H1 (cell line): ENCODE results near the gene KCNC3. TPM values are rescaled to one million over a fixed set of nuclear protein-coding genes. Genes with fewer than 3 reads are reported as not detected.

Experiments used
- CTCF ChIA-PET: fragments of 300-600 bp; sonication (Branson Sonifier 250); formaldehyde crosslinking; loops from one replicate; lab custom pipeline; 2021; ENCODE audit not compliant: partially characterized antibody; lab: Charles Lee
- POLR2A ChIA-PET: fragments of 300-600 bp; sonication (Branson Sonifier 250); formaldehyde crosslinking; loops from one replicate; lab custom pipeline; 2021; ENCODE audit warnings: inconsistent platforms; ENCODE audit not compliant: partially characterized antibody; lab: Charles Lee
- DNase-seq, 2 experiments: peaks; one replicate each; pipeline versions ENCODE4 v3.0.0 to v3.0.0-alpha.2; 2010 to 2022; ENCODE audit warnings: low spot score in 2 of 2, low read depth in 1 of 2, mixed read lengths in 1 of 2
- FAIRE-seq: peaks from 2 replicates; lab custom pipeline; 2011; peaks lifted over from hg19 to GRCh38; lab: Jason Lieb, UNC
- H2AFZ ChIP-seq: 2 replicates; pipeline ENCODE4 v1.8.1; 2012; ENCODE audit warnings: low read length, inconsistent platforms
- H2AK5ac ChIP-seq: 2 replicates; pipeline ENCODE4 v1.6.1; 2013; ENCODE audit warnings: low read depth, low read length
- H2BK120ac ChIP-seq: replicated peaks from 2 replicates; pipeline ENCODE3; 2013; ENCODE audit warnings: low read depth, low read length, inconsistent platforms
- H2BK12ac ChIP-seq: 2 replicates; pipeline ENCODE4 v1.6.1; 2013; ENCODE audit warnings: low read depth, low read length
- H2BK15ac ChIP-seq: 2 replicates; pipeline ENCODE4 v1.6.1; 2013; ENCODE audit warnings: low read length
- H2BK20ac ChIP-seq: 2 replicates; pipeline ENCODE4 v1.6.1; 2013; ENCODE audit warnings: low read length
- H2BK5ac ChIP-seq: 2 replicates; pipeline ENCODE4 v1.6.1; 2013; ENCODE audit warnings: low read depth, low read length
- H3K14ac ChIP-seq: 2 replicates; pipeline ENCODE4 v1.6.1; 2013; ENCODE audit warnings: inconsistent platforms; ENCODE audit not compliant: insufficient read length
- H3K18ac ChIP-seq: 2 replicates; pipeline ENCODE4 v1.6.1; 2013; ENCODE audit warnings: low read length; ENCODE audit errors: extremely low read depth
- H3K23ac ChIP-seq: 2 replicates; pipeline ENCODE4 v1.6.1; 2013; ENCODE audit warnings: inconsistent platforms; ENCODE audit not compliant: insufficient read length
- H3K23me2 ChIP-seq: 2 replicates; pipeline ENCODE4 v1.6.1; 2013; ENCODE audit warnings: low read depth, low read length
- H3K27ac ChIP-seq: 2 replicates; pipeline ENCODE4 v1.6.1; 2011; ENCODE audit warnings: low read depth, low read length, inconsistent platforms
- H3K27me3 ChIP-seq, 4 experiments: replicated peaks in 1 of 4; 1 replicate in 1 of 4; 2 replicates in 3 of 4; pipeline versions ENCODE4 v1.6.1 to v1.8.1; 2011 to 2013; ENCODE audit warnings: low read length in 3 of 4, mild to moderate bottlenecking in 3 of 4, inconsistent platforms in 2 of 4, mixed read lengths in 2 of 4, moderate library complexity in 1 of 4; ENCODE audit not compliant: control insufficient read depth in 3 of 4, insufficient read depth in 3 of 4; ENCODE audit errors: extremely low read depth in 1 of 4
- H3K36me3 ChIP-seq, 4 experiments: 2 replicates each; pipeline versions ENCODE4 v1.6.1 to v1.8.1; 2011 to 2013; ENCODE audit warnings: mild to moderate bottlenecking in 4 of 4, low read length in 3 of 4, moderate library complexity in 2 of 4, control low read depth in 1 of 4, inconsistent platforms in 1 of 4; ENCODE audit not compliant: insufficient read depth in 4 of 4, control insufficient read depth in 2 of 4
- H3K4ac ChIP-seq: replicated peaks from 2 replicates; pipeline ENCODE3; 2013; ENCODE audit warnings: low read length, low read depth, mixed read lengths, inconsistent platforms; ENCODE audit not compliant: insufficient read length
- H3K4me1 ChIP-seq, 4 experiments: replicated peaks in 1 of 4; 1 replicate in 1 of 4; 2 replicates in 3 of 4; pipeline versions ENCODE4 v1.6.1 to v1.8.1; 2011 to 2013; ENCODE audit warnings: low read length in 3 of 4, inconsistent platforms in 2 of 4, mixed read lengths in 1 of 4; ENCODE audit not compliant: insufficient read depth in 4 of 4, control insufficient read depth in 3 of 4
- H3K4me2 ChIP-seq, 2 experiments: 2 replicates each; pipeline versions ENCODE4 v1.6.1 to v1.8.1; 2011 to 2013; ENCODE audit warnings: low read depth in 2 of 2, low read length in 2 of 2, control low read depth in 1 of 2, inconsistent platforms in 1 of 2, mild to moderate bottlenecking in 1 of 2; ENCODE audit not compliant: insufficient read depth in 1 of 2
- H3K4me3 ChIP-seq, 4 experiments: fragments of 200-600, 300-600 bp in 1 of 4; sonication (generic), shearing (Covaris generic), sonication (Bioruptor Twin) in 1 of 4; 2 replicates each; pipeline versions ENCODE4 v1.5.1 to v1.8.1; 2011 to 2016; ENCODE audit warnings: low read length in 4 of 4, low read depth in 3 of 4, control low read depth in 2 of 4, inconsistent platforms in 2 of 4, mild to moderate bottlenecking in 2 of 4, mixed read lengths in 1 of 4, moderate library complexity in 1 of 4; ENCODE audit not compliant: insufficient read depth in 2 of 4; ENCODE audit errors: extremely low read depth in 1 of 4
- H3K56ac ChIP-seq: replicated peaks from 2 replicates; pipeline ENCODE3; 2013; ENCODE audit warnings: low read depth, mild to moderate bottlenecking, mixed read lengths, low read length, inconsistent platforms; ENCODE audit not compliant: insufficient read length
- H3K79me1 ChIP-seq: 2 replicates; pipeline ENCODE4 v1.6.1; 2013; ENCODE audit warnings: low read depth, low read length, control low read depth
- H3K79me2 ChIP-seq, 2 experiments: 2 replicates each; pipeline versions ENCODE4 v1.6.1 to v1.8.1; 2012 to 2013; ENCODE audit warnings: low read length in 2 of 2, mild to moderate bottlenecking in 2 of 2, inconsistent platforms in 1 of 2; ENCODE audit not compliant: insufficient read depth in 2 of 2, control insufficient read depth in 1 of 2
- H3K9ac ChIP-seq, 4 experiments: replicated peaks in 1 of 4; 1 replicate in 1 of 4; 2 replicates in 3 of 4; pipeline versions ENCODE4 v1.6.1 to v1.8.1; 2011 to 2013; ENCODE audit warnings: low read depth in 3 of 4, low read length in 3 of 4, control low read depth in 2 of 4, mild to moderate bottlenecking in 2 of 4, moderate library complexity in 2 of 4, inconsistent platforms in 1 of 4; ENCODE audit errors: extremely low read depth in 1 of 4
- H3K9me3 ChIP-seq, 2 experiments: 2 replicates each; pipeline versions ENCODE4 v1.6.1 to v1.8.1; 2012 to 2013; ENCODE audit warnings: mild to moderate bottlenecking in 2 of 2, moderate library complexity in 2 of 2, control low read depth in 1 of 2, inconsistent platforms in 1 of 2, low read depth in 1 of 2, low read length in 1 of 2, mixed read lengths in 1 of 2; ENCODE audit not compliant: insufficient read depth in 2 of 2
- H4K20me1 ChIP-seq, 2 experiments: replicated peaks in 1 of 2; 2 replicates each; pipeline versions ENCODE3 to v1.8.1; 2011 to 2013; ENCODE audit warnings: inconsistent platforms in 2 of 2, low read length in 2 of 2, mild to moderate bottlenecking in 1 of 2; ENCODE audit not compliant: insufficient read depth in 2 of 2, control insufficient read depth in 1 of 2
- H4K5ac ChIP-seq: 2 replicates; pipeline ENCODE4 v1.6.1; 2013; ENCODE audit warnings: low read length, low read depth, mixed read lengths, inconsistent platforms; ENCODE audit not compliant: insufficient read length
- H4K8ac ChIP-seq: 2 replicates; pipeline ENCODE4 v1.8.0; 2013; ENCODE audit warnings: mild to moderate bottlenecking, moderate library complexity, low read length, inconsistent platforms; ENCODE audit not compliant: insufficient read depth; ENCODE audit errors: extremely low read depth
- H4K91ac ChIP-seq: replicated peaks from 2 replicates; pipeline ENCODE3; 2013; ENCODE audit warnings: low read length, mixed read lengths, inconsistent platforms; ENCODE audit not compliant: insufficient read length
- BACH1 ChIP-seq: IDR thresholded peaks from 2 replicates; pipeline ENCODE4 v1.6.1; 2012; ENCODE audit warnings: low read length, improper control_type of control experiment
- BRCA1 ChIP-seq: IDR thresholded peaks from 2 replicates; pipeline ENCODE4 v1.6.1; 2012; ENCODE audit warnings: low read depth, low read length, improper control_type of control experiment
- GABPA ChIP-seq: IDR thresholded peaks from 2 replicates; pipeline ENCODE4 v1.6.1; 2011; ENCODE audit warnings: mild to moderate bottlenecking, low read length, moderate library complexity, borderline replicate concordance; ENCODE audit not compliant: insufficient read depth
- JUN ChIP-seq: IDR thresholded peaks from 2 replicates; pipeline ENCODE4 v1.6.1; 2011; ENCODE audit warnings: low read depth, mild to moderate bottlenecking, improper control_type of control experiment, low read length
- JUND ChIP-seq: IDR thresholded peaks from 2 replicates; pipeline ENCODE4 v1.6.1; 2011; ENCODE audit warnings: mild to moderate bottlenecking, improper control_type of control experiment, low read length
- RNF2 ChIP-seq: fragments of 200-900, 300-1000 bp; sonication (generic); IDR thresholded peaks from 2 replicates; pipeline ENCODE4 v1.7.1; 2016; ENCODE audit warnings: borderline replicate concordance, low read depth, mild to moderate bottlenecking, antibody characterized with exemption, low read length; ENCODE audit not compliant: poor library complexity, severe bottlenecking; ENCODE audit errors: missing control alignments
- TAF1 ChIP-seq: IDR thresholded peaks from 2 replicates; pipeline ENCODE4 v1.6.1; 2011; ENCODE audit warnings: mild to moderate bottlenecking, low read depth, low read length
- TCF12 ChIP-seq: IDR thresholded peaks from 2 replicates; pipeline ENCODE4 v1.6.1; 2011; ENCODE audit warnings: low read depth, mild to moderate bottlenecking, low read length
- USF2 ChIP-seq: IDR thresholded peaks from 2 replicates; pipeline ENCODE4 v1.6.1; 2011; ENCODE audit warnings: low read length, improper control_type of control experiment
- WGBS, 2 experiments: shearing (Covaris generic) in 1 of 2; methylation state at CpG; one replicate each; pipeline versions ENCODE4 v1.1.6 to v1.1.7; 2013 to 2015; ENCODE audit warnings: low lambda C conversion rate in 2 of 2, mixed read lengths in 2 of 2, inconsistent platforms in 1 of 2, low coverage in 1 of 2, missing lambda C conversion rate in 1 of 2; ENCODE audit not compliant: insufficient replicate concordance in 2 of 2, insufficient coverage in 1 of 2, insufficient read length in 1 of 2; ENCODE audit errors: extremely low coverage in 1 of 2, missing lambda C conversion rate in 1 of 2; 5-methylcytosine and 5-hydroxymethylcytosine counted together
- polyA plus RNA-seq, 7 experiments: library from polyadenylated mRNA; depleted of rRNA in 3 of 7; stranded (reverse) in 5 of 7; unstranded in 2 of 7; fragments of >200 nt in 5 of 7; fragments of 200-250 nt in 2 of 7; gene quantifications; 1 replicate in 5 of 7; 2 replicates in 1 of 7; 4 replicates in 1 of 7; pipeline versions ENCODE4 v1.2.1 to v1.2.3, GENCODE V29; 2011 to 2013; ENCODE audit warnings: missing spikeins in 2 of 7, mixed read lengths in 2 of 7
- total RNA-seq: library from RNA; stranded (reverse); fragmentation: NEBNext Ultra II Directional; extraction: Animal tissue kit (Norgen Biotek cat#: 25700); gene quantifications from 2 replicates; pipeline ENCODE4 v1.2.1, GENCODE V29; 2021
- TF ChIP-seq, protein P1 (sequence below): IDR thresholded peaks from 2 replicates; pipeline ENCODE4 v1.6.1; 2011; ENCODE audit warnings: low read depth, mild to moderate bottlenecking, low read length; ENCODE audit not compliant: insufficient read depth

KCNC3 gene
- total and polyA plus RNA-seq, 2 of the 8 experiments (the other 6 are each of a cell fraction or from before 2014, with no cell fraction given): 3.9 to 7.2 TPM

DNA sequence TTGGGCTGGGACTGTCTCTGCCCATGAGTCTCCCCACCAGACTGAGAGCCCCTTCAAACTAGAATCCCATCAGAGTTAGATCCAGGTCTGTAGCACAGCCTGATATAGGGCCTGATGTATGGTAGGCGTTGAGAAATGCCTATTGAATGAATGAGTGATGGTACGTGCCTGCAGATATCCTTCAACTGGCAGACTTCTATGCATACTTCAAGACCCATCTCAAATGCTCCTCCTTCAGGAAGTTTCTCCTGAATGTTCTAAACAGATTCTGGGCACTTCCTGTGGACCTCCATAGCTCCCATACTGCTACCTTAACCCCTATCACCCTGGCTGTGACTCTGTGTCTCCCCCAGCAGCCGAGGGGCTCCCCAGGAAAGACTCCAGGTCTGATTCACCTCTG is 48.2 kb downstream of the KCNC3 start:
- Histone ChIP-seq H3K4ac (no peak overlapping the region), H3K4me1 (no peaks in the 10 kb centered on the region), H2BK120ac (no peak overlapping the region), H3K79me2 (no peaks in the 10 kb centered on the region), H3K18ac (no peak overlapping the region), H3K4me2 (no peak overlapping the region), H2AFZ (no peak overlapping the region), H3K56ac (no peak overlapping the region), H4K20me1 (peaks cover 0 to 2% of the 10 kb centered on the region in 2 experiments), H3K23me2 (no peaks in the 10 kb centered on the region), H3K4me3 (no peak overlapping the region), H3K23ac (no peak overlapping the region), H2BK12ac (no peak overlapping the region), H2AK5ac (no peak overlapping the region), H2BK15ac (no peak overlapping the region), H2BK20ac (no peak overlapping the region)
- no peak for FAIRE-seq
- CTCF ChIA-PET: interaction anchor here (1.0 to 3.1 kb wide), 6 partner anchors 8 to 43 kb away, joined by 3 to 16 read pairs (median 4); no protein-coding TSS in a partner anchor
- no peak for TF ChIP-seq JUN
- TF ChIP-seq TAF1: no peak
- TF ChIP-seq, protein P1, sequence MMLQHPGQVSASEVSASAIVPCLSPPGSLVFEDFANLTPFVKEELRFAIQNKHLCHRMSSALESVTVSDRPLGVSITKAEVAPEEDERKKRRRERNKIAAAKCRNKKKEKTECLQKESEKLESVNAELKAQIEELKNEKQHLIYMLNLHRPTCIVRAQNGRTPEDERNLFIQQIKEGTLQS: no peak
- TF ChIP-seq GABPA: no peak
- no peak for TF ChIP-seq BRCA1
- TF ChIP-seq BACH1: no peak
- no peak for TF ChIP-seq RNF2
- no peak for TF ChIP-seq USF2
- TF ChIP-seq JUND: no peak
- no peak for TF ChIP-seq TCF12
- TF ChIP-seq, all 59 proteins: peak for 0
- Histone ChIP-seq H3K27ac (no peak overlapping the region), H4K8ac (no peak overlapping the region), H3K9ac (no peak overlapping the region), H2BK5ac (no peak overlapping the region), H3K9me3 (peaks cover 3 to 10% of the 10 kb centered on the region in 2 experiments; a peak in 1 of 4 replicates), H4K5ac (no peak overlapping the region), H4K91ac (no peak overlapping the region), H3K27me3 (no peaks in the 10 kb centered on the region), H3K36me3 (peaks cover 0 to 23% (median 11%) of the 10 kb centered on the region in 4 experiments; a peak in 6 of 8 replicates), H3K79me1 (no peaks in the 10 kb centered on the region), H3K14ac (no peak overlapping the region)
- 85% methylated on average over 3 of the region's 3 CpGs; no CpG with 5 or more reads in 1 of the 2 experiments for WGBS, 2 experiments
- POLR2A ChIA-PET: no interaction called here
- no peak for DNase-seq
